GM12891 (cell line): ENCODE measurements around the gene AP5S1.

Experiments used
- POLR2A ChIP-seq: IDR thresholded peaks from 2 replicates; pipeline ENCODE4 v1.6.1; 2011; ENCODE audit warnings: low read depth, low read length, control low read depth
- POLR2AphosphoS5 ChIP-seq: IDR thresholded peaks from 2 replicates; pipeline ENCODE4 v1.6.1; 2011; ENCODE audit warnings: low read depth, low read length, control low read depth
- POU2F2 ChIP-seq: IDR thresholded peaks from 2 replicates; pipeline ENCODE4 v1.6.1; 2011; ENCODE audit warnings: low read depth, mild to moderate bottlenecking, control low read depth, low read length, moderate library complexity
- SPI1 ChIP-seq: IDR thresholded peaks from 2 replicates; pipeline ENCODE4 v1.6.1; 2011; ENCODE audit warnings: low read depth, low read length, control low read depth
- TAF1 ChIP-seq: IDR thresholded peaks from 2 replicates; pipeline ENCODE4 v1.6.1; 2011; ENCODE audit warnings: low read depth, low read length, control low read depth

DNA sequence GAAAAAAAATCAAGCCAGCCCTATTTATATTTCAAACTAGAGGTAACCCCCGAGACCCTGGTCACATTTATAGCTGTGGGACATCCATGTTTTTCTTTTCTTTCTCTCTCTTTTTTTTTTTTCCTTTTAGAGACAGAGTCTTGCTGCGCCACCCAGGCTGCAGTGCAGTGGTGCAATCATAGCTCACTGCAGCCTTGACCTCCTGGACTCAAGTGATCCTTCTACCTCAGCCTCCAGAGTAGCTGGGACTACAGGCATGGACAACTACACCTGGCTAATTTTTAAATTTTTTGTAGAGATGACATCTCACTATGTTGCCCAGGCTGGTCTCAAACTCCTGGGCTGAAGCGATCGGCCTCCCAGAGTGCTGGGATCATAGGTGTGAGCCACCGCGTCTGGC lies 38.3 kb downstream of the AP5S1 start:
- TF ChIP-seq POLR2A, result no peak
- no peak for TF ChIP-seq SPI1
- no peak for TF ChIP-seq POLR2AphosphoS5
- no peak for TF ChIP-seq POU2F2
- no peak for TF ChIP-seq TAF1
